HG03342 (cell line): ENCODE results near the gene GOLPH3L.
A peak's percentile ranks its signal among the peaks of the same experiment; 100 is the strongest.
"Not testable (repeated sequence)": the region's sequence is repeated elsewhere in the genome, so short reads cannot be mapped to it uniquely, and the experiment has no call there.

Experiments
- ATAC-seq: cut with Tn5 transposase; IDR thresholded peaks from one replicate; pipeline ENCODE4 v1.9.1; 2021; ENCODE audit warnings: mild to moderate bottlenecking, moderate library complexity; ENCODE audit not compliant: unreplicated experiment

The GOLPH3L gene

GRCh38 chr1:150660584-150660983 is 36.4 kb downstream of the GOLPH3L start:
- no peak for ATAC-seq

GRCh38 chr1:150657064-150657463 is 39.9 kb downstream of the GOLPH3L start:
- ATAC-seq: not testable (repeated sequence)

- ATAC-seq: not testable (repeated sequence)
Measured at GRCh38 chr1:150654635-150655034, 42.3 kb downstream of the GOLPH3L start.

DNA sequence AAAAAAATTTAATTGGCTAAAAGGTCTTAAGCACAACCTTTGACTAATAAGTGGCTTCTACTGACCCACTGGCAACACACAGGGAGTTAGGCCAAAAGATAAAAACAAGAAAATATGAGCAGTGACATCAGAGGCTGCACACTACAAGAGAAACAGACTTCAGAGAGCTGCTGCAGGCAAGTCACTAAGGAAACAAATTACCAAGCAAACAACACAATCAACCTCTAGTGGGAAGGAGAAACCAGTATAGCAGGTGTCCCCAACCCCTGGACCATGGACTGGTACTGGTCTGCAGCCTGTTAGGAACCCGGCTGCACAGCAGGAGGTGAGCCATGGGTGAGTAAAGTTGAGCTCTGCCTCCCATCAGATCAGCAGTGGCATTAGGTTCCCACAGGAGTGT is 46.8 kb downstream of the GOLPH3L start:
- no peak for ATAC-seq

DNA sequence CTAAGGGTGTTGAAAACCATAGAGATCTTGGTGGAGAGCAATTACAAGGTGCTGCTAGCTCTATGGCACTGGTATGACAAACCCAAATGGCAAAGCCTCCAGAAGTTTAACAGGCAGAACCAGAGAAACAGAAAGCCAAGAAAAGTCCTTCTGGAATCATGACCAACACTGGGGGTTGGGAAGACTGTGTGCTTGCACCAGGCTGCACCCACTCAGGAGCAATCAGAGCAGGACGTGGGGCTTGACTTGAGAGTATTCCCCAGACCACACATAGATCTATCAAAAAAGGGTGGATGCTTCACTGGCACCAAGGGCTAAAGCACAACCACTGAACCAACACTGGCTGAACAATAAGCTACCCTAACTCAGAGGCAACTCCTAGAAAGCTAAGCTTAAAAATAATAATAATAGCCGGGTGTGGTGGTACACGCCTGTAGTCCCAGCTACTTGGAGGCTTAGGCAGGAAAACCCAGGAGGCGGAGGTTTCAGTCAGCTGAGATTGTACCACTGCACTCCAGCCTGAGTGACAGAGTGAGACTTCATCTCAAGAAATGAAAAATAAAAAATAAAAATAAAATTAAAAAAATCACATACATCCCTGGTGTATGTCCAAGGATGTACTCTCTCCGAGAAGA is 47.4 kb downstream of the GOLPH3L start:
- no peak for ATAC-seq

DNA sequence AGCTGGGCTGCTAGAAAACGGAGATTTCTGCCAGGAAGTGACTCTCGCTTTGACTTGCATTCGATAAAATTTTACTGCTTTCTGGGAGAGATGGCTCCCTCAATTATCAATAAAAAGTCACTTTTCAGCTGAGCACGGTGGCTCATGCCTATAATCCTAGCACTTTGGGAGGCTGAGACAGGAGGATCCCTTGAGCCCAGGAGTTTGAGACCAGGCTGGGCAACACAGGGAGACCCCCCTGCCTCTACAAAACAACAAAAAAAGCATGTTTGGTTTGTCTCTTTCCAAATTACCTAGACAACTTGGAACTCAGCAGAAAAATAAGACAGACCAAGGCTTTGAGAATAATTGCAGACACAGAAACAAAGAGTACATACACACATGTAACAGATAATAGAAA is 54.7 kb downstream of the GOLPH3L start:
- ATAC-seq: no peak

GRCh38 chr1:150641126-150641815 is 55.7 kb downstream of the GOLPH3L start:
- not testable (repeated sequence) for ATAC-seq

DNA sequence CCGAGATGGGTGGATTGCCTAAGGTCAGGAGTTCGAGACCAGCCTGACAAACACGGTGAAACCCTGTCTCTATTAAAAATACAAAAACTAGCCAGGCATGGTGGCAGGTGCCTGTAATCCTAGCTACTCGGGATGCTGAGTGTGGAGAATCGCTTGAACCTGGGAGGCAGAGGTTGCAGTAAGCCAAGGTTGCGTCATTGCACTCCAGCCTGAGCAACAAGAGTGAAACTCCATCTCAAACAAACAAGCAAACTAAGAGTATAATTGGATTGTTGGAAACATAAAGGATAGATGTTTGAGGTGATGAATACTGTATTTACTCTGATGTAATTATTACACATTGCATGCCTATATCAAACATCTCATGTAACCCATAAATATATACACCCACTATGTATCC is 58.5 kb downstream of the GOLPH3L start:
- not testable (repeated sequence) for ATAC-seq

DNA sequence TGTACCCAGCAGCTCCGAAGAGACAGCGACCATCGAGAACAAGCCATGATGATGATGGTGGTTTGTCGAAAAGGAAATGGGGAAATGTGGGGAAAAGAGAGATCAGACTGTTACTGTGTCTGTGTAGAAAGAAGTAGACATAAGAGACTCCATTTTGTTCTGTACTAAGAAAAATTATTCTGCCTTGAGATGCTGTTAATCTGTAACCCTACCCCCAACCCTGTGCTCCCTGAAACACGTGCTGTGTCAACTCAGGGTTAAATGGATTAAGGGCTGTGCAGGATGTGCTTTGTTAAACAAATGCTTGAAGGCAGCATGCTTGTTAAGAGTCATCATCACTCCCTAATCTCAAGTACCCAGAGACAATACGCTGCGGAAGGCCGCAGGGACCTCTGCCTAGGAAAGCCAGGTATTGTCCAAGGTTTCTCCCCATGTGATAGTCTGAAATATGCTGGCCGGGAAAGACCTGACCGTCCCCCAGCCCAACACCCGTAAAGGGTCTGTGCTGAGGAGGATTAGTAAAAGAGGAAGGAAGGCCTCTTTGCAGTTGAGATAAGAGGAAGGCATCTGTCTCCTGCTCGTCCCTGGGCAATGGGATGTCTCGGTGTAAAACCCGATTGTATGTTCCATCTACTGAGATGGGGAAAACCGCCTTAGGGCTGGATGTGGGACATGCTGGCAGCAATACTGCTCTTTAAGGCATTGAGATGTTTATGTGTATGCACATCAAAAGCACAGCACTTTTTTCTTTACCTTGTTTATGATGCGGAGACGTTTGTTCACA is 61.9 kb downstream of the GOLPH3L start:
- not testable (repeated sequence) for ATAC-seq

- peak; percentile 92 for ATAC-seq
Measured at GRCh38 chr1:150629115-150629928, 67.6 kb downstream of the GOLPH3L start, which contains the start of gene ENSA. TSS of gene ENSA (minus strand) at chr1:150629612. CDS start at chr1:150629470, 142 bp downstream.

- no peak for ATAC-seq
Measured at GRCh38 chr1:150628766-150629114, 68.2 kb downstream of the GOLPH3L start.

GRCh38 chr1:150627826-150628410 is 69.0 kb downstream of the GOLPH3L start:
- ATAC-seq: no peak

DNA sequence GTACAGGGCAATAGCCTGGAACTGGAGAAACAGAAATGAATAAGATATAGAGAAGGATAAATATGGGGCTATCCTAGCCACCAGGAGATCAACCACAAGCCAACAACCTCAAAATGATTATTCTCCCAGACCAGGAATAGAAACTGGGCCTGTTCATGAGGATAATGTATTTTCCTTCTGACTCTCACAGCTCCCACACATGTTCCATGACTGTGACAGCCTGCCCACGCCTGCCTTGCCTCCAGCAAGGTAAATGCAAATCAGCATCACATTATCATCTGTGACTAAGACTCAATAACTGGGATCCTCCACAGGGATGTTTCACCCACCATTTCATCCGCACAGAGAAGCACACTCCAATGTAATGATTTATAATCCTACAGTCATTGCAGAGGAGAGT is 70.8 kb downstream of the GOLPH3L start:
- no peak for ATAC-seq

DNA sequence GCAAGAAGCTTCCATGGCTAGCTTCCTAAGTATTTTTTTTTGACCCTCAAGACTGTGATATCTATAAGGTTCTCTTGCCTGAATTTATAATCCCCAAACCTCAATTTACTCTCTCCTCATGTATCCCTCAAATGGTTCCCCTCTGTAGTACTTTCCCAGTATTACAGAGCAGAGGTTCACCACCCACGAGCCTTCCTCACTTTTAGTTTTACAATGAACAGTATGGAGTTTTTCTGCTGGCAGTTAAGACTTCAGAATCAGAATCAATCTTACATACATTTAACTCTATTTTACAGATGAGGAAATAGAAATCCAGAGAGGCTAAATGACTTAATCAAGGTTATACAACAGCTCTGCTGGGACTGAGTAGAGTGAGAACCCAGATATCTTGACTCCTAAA is 72.4 kb downstream of the GOLPH3L start:
- ATAC-seq: not testable (repeated sequence)

- not testable (repeated sequence) for ATAC-seq
Measured at GRCh38 chr1:150624134-150624533, 72.8 kb downstream of the GOLPH3L start.

DNA sequence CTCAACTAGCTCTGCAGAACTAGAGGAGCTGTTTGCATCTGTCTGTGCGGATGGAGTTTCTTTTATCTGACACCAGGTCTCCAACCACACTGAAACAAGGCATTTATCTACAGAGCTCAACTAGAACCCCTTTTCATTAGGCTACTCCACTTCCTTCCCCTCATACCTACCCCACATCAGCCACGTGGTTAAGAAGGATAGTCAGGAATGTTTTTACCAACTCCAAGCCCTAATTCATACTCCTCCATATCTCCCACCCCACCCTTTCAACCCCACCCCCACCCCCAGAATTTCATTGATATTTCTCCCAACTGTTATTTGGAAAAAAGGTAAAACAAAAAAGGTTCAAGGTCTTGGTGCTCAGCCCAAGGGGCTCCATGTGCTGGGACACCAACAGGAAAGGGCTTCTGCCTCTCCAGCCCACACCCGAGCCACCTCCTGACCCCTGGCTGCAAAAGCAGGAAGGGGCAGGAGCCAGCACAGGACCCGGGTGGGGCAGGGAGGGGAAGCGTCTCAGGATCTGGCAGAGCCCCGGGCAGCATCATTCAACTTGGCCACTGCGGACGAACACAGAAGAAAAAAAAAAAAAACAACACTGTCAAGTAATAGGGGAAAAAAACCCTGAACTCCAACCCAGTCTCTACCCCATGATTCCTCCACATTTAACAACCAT is 74.5 kb downstream of the GOLPH3L start:
- no peak for ATAC-seq

DNA sequence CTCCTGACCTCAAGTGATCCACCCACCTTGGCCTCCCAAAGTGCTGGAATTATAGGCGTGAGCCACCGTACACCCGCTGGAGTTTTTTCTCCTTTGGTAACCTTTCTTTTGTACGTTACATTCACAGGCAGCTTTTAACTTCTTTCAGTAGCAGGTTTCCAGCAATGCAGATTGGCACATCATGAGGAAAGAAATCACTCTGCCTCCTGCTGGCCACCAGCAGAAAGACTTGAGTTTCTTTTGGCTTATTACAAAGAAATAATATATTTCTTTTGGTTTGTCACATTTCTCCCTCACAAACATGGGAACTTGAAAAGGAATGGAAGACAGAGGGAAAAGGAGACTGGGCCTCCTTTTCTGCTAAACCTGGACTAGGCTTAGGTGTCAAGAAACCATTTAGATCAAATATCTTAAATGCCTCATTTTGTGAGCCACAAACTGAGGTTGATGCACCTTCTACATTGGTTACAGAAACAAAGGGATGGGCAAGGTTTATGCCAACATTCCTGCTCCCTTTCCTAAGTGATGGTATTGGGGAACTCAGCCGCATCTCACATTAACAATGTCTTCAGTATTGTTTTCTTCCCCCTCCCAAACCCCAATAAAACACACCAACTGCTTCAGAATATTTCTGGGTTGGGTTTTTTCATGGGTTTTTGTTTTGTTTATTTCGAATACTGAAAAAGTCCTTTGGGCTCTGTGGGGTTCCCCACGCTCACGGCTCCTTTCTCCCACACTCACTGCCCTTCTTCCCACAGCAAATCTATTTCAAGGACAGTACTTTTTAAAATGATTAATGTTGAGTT is 75.3 kb downstream of the GOLPH3L start:
- no peak for ATAC-seq

DNA sequence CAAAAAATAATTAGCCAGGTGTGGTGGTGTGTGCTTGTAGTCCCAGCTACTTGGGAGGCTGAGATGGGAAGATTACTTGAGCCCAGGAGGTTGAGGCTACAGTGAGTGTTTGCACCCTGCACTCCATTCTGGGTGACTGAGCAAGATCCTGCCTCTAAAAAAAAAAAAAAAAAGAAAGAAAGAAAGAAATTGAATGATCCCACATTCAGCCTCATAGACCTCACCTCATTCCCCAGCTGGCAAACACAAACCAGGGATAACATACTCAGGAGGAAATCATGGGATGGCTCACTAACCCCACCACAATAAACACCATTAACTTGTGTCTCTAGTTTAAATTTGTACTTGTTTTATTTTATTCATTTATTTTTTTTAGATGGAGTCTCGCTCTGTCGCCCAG is 76.0 kb downstream of the GOLPH3L start:
- ATAC-seq: no peak
